Measurements from ENCODE around the gene ST3GAL3.

DNA sequence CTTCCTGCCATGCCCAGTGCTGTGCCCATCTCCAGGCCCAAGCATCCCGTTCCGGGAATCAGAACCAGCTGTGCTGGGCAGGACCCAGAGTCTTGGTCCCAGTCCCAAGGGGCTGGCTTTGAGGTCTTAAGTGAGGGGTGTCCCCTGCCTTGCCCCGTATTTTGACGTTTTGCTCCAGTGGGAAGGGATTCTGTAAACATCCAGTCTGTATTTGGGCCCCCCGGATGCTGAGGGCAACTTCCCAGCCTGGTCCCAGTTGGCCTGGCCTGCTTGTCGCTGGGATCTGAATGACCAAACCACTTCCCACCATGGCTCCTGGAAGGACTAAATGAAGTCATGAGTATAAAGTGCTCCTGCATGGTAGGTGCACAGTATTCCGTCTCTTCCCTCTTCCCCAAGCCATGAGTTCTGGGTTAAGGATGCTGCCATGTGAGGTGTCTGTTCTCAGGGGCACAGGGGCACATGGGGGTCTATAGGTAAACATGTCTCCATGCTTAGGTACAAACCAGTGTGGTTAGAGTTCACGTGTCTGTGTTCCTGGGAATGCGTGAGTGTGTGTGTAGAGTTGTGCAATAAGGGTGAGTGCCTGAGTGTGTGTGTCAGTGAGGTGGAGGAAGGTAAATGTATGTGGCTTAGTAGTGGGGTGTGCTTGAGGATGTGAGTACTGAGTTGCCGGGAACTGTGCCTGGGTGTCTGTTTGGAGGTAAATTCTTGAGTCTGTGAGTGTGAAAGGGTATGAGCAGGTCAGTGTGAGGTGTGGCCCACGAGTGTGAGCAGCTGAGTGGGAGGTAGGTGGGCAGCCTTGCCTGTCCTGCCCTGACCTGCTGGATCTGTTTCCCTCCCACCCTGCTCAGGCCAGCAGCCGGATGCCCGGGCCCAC, 273.2 kb downstream of the ST3GAL3 start:
- TF ChIP-seq, protein P1, sequence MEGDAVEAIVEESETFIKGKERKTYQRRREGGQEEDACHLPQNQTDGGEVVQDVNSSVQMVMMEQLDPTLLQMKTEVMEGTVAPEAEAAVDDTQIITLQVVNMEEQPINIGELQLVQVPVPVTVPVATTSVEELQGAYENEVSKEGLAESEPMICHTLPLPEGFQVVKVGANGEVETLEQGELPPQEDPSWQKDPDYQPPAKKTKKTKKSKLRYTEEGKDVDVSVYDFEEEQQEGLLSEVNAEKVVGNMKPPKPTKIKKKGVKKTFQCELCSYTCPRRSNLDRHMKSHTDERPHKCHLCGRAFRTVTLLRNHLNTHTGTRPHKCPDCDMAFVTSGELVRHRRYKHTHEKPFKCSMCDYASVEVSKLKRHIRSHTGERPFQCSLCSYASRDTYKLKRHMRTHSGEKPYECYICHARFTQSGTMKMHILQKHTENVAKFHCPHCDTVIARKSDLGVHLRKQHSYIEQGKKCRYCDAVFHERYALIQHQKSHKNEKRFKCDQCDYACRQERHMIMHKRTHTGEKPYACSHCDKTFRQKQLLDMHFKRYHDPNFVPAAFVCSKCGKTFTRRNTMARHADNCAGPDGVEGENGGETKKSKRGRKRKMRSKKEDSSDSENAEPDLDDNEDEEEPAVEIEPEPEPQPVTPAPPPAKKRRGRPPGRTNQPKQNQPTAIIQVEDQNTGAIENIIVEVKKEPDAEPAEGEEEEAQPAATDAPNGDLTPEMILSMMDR (IDR thresholded peaks at IDR 0.05): no peak
- TF ChIP-seq POLR2A (IDR thresholded peaks at IDR 0.05): no peak

All from uterus (tissue), 2 donors.